Pancreas (tissue), 10 donors: Measurements from ENCODE around the gene ADAMTSL5. TPM values are rescaled to one million over a fixed set of nuclear protein-coding genes. Genes with fewer than 3 reads are reported as not detected.

ENCODE experiments used
- ATAC-seq, 4 donors: fragments of 200-7000 bp; cut with Tn5 transposase; one replicate each; pipeline versions ENCODE4 v1.8.0 to v1.9.1; 2020; ENCODE audit warnings: mild to moderate bottlenecking in 4 of 4, moderate library complexity in 4 of 4
- DNase-seq, 6 donors: peaks; one replicate each; pipeline ENCODE4 v3.0.0-alpha.2; 2020
- FAIRE-seq: peaks from 2 replicates; lab custom pipeline; 2012; peaks lifted over from hg19 to GRCh38; lab: Jason Lieb, UNC
- H3K27ac ChIP-seq, 4 donors: fragments of 200-600 bp; sonication (generic); 1 replicate in 3 of 4; 2 replicates in 1 of 4; pipeline versions ENCODE4 v1.5.0 to v1.8.0; 2020
- H3K27me3 ChIP-seq, 4 donors: fragments of 200-600 bp; one replicate each; pipeline ENCODE4 v1.8.0; 2021
- H3K36me3 ChIP-seq, 3 donors: fragments of 200-600 bp; sonication (generic) in 1 of 3; one replicate each; pipeline versions ENCODE4 v1.5.0 to v1.8.0; 2020 to 2021
- H3K4me1 ChIP-seq, 3 donors: fragments of 200-600 bp; one replicate each; pipeline ENCODE4 v1.8.0; 2021
- H3K4me3 ChIP-seq, 4 donors: fragments of 200-600 bp; sonication (generic) in 2 of 4; one replicate each; pipeline versions ENCODE4 v1.5.0 to v1.8.0; 2020 to 2021
- H3K9me3 ChIP-seq, 4 donors: fragments of 200-600 bp; one replicate each; pipeline ENCODE4 v1.8.0; 2021
- WGBS, 2 donors: extraction: QIAGEN DNeasy Blood & Tissue Kit; methylation state at CpG; one replicate each; pipeline ENCODE4 v1.1.7; 2013; 5-methylcytosine and 5-hydroxymethylcytosine counted together
- intact Hi-C, 3 donors: fragments of 100-400 bp; cut with DNase I; formaldehyde crosslinking; loops; one replicate each; pipeline versions ENCODE4 v1.11.1 to v1.14.2; 2022
- polyA plus RNA-seq, 2 donors: library from polyadenylated mRNA; stranded (reverse); fragments of 200-250 nt; gene quantifications; one replicate each; pipeline ENCODE4 v1.2.3, GENCODE V29; 2013
- total RNA-seq, 6 donors: library from RNA; stranded (reverse); fragmentation: NEBNext Ultra II Directional in 4 of 6; extraction: Animal tissue kit (Norgen Biotek cat#: 25700) in 4 of 6; gene quantifications; one replicate each; pipeline versions ENCODE4 v1.2.1 to v1.2.4, GENCODE V29; 2021 to 2023
- TF ChIP-seq, protein P1 (sequence below), 4 donors: fragments of 200-600 bp; sonication (generic) in 3 of 4; IDR thresholded peaks; one replicate each; pipeline versions ENCODE4 v1.5.0 to v1.8.0; 2021; ENCODE audit warnings: antibody characterized with exemption in 4 of 4
- donor health status: healthy with polysubstance abuse.
- donor health status: DM: no; HTN: no; CAD: no; lungs with moderate emphysema.
- donor health status: DM: no; HTN: no; CAD: no.
- donor health status: control.
- donor health status: control.
- donor health status: Bipolar disorder and iron deficiency.
- donor health status: DM: yes; HTN: yes; CAD: no.
- donor health status: DM: no; HTN: no; CAD: no.
- donor health status: DM: no; HTN: no; CAD: no.
- donor health status: DM: yes; HTN: yes; CAD: no.

ADAMTSL5 gene
- total and polyA plus RNA-seq, 8 donors = 0.23 to 4.0 (median 0.69) TPM

- peaks cover 16 to 35% (median 32%) of the 10 kb centered on the region in 3 donors for H3K4me1 ChIP-seq
- 23 to 24% methylated on average over 24 of the region's 24 CpGs for WGBS, 2 donors
Observed at GRCh38 chr19:1471515-1472160, 41.2 kb downstream of the ADAMTSL5 start.

GRCh38 chr19:1471010-1471514 is 41.8 kb downstream of the ADAMTSL5 start:
- Histone ChIP-seq H3K27me3 (peaks cover 0 to 30% (median 5%) of the 10 kb centered on the region in 4 donors), H3K4me3 (peak overlapping the region in 2 of 4 donors; percentile 26 to 45), H3K4me1 (peaks cover 16 to 35% (median 32%) of the 10 kb centered on the region in 3 donors), H3K9me3 (no peaks in the 10 kb centered on the region), H3K27ac (no peak overlapping the region), H3K36me3 (no peaks in the 10 kb centered on the region)
- intact Hi-C loops = no loop called here
- DNase-seq (peak in 2 of 6 donors; percentile 60 to 80), ATAC-seq (peak; percentile 11 to 38 (median 21)), FAIRE-seq (no peak)
- TF ChIP-seq, protein P1, sequence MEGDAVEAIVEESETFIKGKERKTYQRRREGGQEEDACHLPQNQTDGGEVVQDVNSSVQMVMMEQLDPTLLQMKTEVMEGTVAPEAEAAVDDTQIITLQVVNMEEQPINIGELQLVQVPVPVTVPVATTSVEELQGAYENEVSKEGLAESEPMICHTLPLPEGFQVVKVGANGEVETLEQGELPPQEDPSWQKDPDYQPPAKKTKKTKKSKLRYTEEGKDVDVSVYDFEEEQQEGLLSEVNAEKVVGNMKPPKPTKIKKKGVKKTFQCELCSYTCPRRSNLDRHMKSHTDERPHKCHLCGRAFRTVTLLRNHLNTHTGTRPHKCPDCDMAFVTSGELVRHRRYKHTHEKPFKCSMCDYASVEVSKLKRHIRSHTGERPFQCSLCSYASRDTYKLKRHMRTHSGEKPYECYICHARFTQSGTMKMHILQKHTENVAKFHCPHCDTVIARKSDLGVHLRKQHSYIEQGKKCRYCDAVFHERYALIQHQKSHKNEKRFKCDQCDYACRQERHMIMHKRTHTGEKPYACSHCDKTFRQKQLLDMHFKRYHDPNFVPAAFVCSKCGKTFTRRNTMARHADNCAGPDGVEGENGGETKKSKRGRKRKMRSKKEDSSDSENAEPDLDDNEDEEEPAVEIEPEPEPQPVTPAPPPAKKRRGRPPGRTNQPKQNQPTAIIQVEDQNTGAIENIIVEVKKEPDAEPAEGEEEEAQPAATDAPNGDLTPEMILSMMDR (IDR thresholded peaks at IDR 0.05) = no peak
- 7 to 9% methylated on average over 28 of the region's 28 CpGs for WGBS, 2 donors

More at GRCh38 chr19:1471515-1472160, 41.2 kb downstream of the ADAMTSL5 start:
- Histone ChIP-seq H3K27me3 (peaks cover 0 to 30% (median under 1%) of the 10 kb centered on the region in 4 donors), H3K9me3 (no peaks in the 10 kb centered on the region), H3K4me3 (peak overlapping the region in 1 of 4 donors; percentile 45), H3K27ac (no peak overlapping the region), H3K36me3 (no peaks in the 10 kb centered on the region)
- FAIRE-seq (no peak), DNase-seq (peak in 3 of 6 donors; percentile 33 to 66 (median 57)), ATAC-seq (peak in 1 of 4 donors; percentile 4)
- TF ChIP-seq, protein P1 (IDR thresholded peaks at IDR 0.05) = no peak
- intact Hi-C loops = no loop called here

GRCh38 chr19:1470305-1471009 is 42.4 kb downstream of the ADAMTSL5 start:
- H3K36me3 ChIP-seq = no peaks in the 10 kb centered on the region
- DNase-seq (peak in 2 of 6 donors; percentile 65 to 73), ATAC-seq (peak; percentile 26 to 69 (median 46)), FAIRE-seq (no peak)
- peaks cover 16 to 35% (median 35%) of the 10 kb centered on the region in 3 donors for H3K4me1 ChIP-seq
- H3K27ac ChIP-seq = no peak overlapping the region
- TF ChIP-seq, protein P1 (IDR thresholded peaks at IDR 0.05) = no peak
- WGBS, 2 donors = 1% methylated on average over 62 to 67 of the region's 67 CpGs
- peak overlapping the region in 2 of 4 donors; percentile 26 to 45 for H3K4me3 ChIP-seq
- intact Hi-C loops = no loop called here
- H3K9me3 ChIP-seq = no peaks in the 10 kb centered on the region
- peaks cover 0 to 30% (median 5%) of the 10 kb centered on the region in 4 donors for H3K27me3 ChIP-seq

GRCh38 chr19:1470055-1470304 is 42.8 kb downstream of the ADAMTSL5 start:
- Histone ChIP-seq H3K27ac (no peak overlapping the region), H3K36me3 (no peaks in the 10 kb centered on the region), H3K9me3 (no peaks in the 10 kb centered on the region), H3K4me3 (peak overlapping the region in 2 of 4 donors; percentile 26 to 45), H3K4me1 (peaks cover 16 to 35% (median 35%) of the 10 kb centered on the region in 3 donors), H3K27me3 (peaks cover 0 to 30% (median 5%) of the 10 kb centered on the region in 4 donors)
- TF ChIP-seq, protein P1 (IDR thresholded peaks at IDR 0.05) = no peak
- DNase-seq = peak in 1 of 6 donors; percentile 79
- intact Hi-C loops = no loop called here
- no peak for FAIRE-seq
- WGBS, 2 donors = 4 to 5% methylated on average over 21 to 22 of the region's 22 CpGs
- peak in 3 of 4 donors; percentile 7 to 13 (median 11) for ATAC-seq
